ENCODE measurements around the gene FAM83B.

DNA sequence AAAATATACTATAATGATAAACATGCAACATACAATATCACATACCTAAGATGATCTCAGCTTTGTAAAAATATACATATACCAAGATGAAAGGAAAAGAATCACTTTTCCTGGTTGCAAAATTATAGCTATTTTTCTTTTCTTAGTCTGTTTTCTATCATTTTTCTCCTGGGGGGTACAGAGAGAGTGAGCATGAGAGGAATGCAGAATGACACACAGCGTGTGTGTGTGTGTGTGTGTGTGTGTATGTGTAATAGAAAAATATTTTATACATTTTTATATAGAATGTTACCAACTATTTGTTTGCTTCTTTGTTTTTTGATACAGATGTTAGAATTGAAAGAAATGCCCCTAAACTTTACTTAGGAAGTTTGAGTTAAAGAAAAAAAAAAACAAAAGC, 64.3 kb downstream of the FAM83B start:
- TF ChIP-seq, protein P1, sequence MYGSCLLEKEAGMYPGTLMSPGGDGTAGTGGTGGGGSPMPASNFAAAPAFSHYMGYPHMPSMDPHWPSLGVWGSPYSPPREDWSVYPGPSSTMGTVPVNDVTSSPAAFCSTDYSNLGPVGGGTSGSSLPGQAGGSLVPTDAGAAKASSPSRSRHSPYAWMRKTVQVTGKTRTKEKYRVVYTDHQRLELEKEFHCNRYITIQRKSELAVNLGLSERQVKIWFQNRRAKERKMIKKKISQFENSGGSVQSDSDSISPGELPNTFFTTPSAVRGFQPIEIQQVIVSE (CRISPR knock-in tag; IDR thresholded peaks at IDR 0.05; ENCODE audit: borderline replicate concordance) = no peak
- TF ChIP-seq, protein P2, sequence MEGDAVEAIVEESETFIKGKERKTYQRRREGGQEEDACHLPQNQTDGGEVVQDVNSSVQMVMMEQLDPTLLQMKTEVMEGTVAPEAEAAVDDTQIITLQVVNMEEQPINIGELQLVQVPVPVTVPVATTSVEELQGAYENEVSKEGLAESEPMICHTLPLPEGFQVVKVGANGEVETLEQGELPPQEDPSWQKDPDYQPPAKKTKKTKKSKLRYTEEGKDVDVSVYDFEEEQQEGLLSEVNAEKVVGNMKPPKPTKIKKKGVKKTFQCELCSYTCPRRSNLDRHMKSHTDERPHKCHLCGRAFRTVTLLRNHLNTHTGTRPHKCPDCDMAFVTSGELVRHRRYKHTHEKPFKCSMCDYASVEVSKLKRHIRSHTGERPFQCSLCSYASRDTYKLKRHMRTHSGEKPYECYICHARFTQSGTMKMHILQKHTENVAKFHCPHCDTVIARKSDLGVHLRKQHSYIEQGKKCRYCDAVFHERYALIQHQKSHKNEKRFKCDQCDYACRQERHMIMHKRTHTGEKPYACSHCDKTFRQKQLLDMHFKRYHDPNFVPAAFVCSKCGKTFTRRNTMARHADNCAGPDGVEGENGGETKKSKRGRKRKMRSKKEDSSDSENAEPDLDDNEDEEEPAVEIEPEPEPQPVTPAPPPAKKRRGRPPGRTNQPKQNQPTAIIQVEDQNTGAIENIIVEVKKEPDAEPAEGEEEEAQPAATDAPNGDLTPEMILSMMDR (IDR thresholded peaks at IDR 0.05) = no peak
- TF ChIP-seq TP53 (CRISPR knock-in tag; IDR thresholded peaks at IDR 0.05) = no peak
- TF ChIP-seq, protein P3, sequence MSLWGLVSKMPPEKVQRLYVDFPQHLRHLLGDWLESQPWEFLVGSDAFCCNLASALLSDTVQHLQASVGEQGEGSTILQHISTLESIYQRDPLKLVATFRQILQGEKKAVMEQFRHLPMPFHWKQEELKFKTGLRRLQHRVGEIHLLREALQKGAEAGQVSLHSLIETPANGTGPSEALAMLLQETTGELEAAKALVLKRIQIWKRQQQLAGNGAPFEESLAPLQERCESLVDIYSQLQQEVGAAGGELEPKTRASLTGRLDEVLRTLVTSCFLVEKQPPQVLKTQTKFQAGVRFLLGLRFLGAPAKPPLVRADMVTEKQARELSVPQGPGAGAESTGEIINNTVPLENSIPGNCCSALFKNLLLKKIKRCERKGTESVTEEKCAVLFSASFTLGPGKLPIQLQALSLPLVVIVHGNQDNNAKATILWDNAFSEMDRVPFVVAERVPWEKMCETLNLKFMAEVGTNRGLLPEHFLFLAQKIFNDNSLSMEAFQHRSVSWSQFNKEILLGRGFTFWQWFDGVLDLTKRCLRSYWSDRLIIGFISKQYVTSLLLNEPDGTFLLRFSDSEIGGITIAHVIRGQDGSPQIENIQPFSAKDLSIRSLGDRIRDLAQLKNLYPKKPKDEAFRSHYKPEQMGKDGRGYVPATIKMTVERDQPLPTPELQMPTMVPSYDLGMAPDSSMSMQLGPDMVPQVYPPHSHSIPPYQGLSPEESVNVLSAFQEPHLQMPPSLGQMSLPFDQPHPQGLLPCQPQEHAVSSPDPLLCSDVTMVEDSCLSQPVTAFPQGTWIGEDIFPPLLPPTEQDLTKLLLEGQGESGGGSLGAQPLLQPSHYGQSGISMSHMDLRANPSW (CRISPR knock-in tag; conservative IDR thresholded peaks at IDR 0.05; ENCODE audit: low read depth) = no peak
- TF ChIP-seq NR2C2 (CRISPR knock-in tag; IDR thresholded peaks at IDR 0.05) = no peak
- no peak for TF ChIP-seq IRF2 (CRISPR knock-in tag; IDR thresholded peaks at IDR 0.05; ENCODE audit: borderline replicate concordance, low read depth)
- no peak for TF ChIP-seq E2F4 (CRISPR knock-in tag; IDR thresholded peaks at IDR 0.05; ENCODE audit: borderline replicate concordance, low read depth)
- no peak for TF ChIP-seq USF2 (CRISPR knock-in tag; IDR thresholded peaks at IDR 0.05)
- TF ChIP-seq NR3C1 (CRISPR knock-in tag; conservative IDR thresholded peaks at IDR 0.05; ENCODE audit: low read depth) = no peak
- TF ChIP-seq ESRRA (CRISPR knock-in tag; IDR thresholded peaks at IDR 0.05; ENCODE audit: borderline replicate concordance) = no peak
- no peak for TF ChIP-seq ZNF671 (CRISPR knock-in tag; IDR thresholded peaks at IDR 0.05)
